Spinal cord (tissue), 10 donors: ENCODE results near the gene ADORA2B. TPM values are rescaled to one million over a fixed set of nuclear protein-coding genes. Genes with fewer than 3 reads are reported as not detected.

ENCODE experiments used
- DNase-seq, 6 donors: peaks; one replicate each; pipeline versions ENCODE4 v3.0.0 to v3.0.0-alpha.2; 2013 to 2015; ENCODE audit warnings: low spot score in 6 of 6, low read depth in 4 of 6
- H3K27ac ChIP-seq: one replicate; pipeline ENCODE4 v1.5.1; 2013; ENCODE audit warnings: low read depth, low read length, control low read depth
- H3K27me3 ChIP-seq: one replicate; pipeline ENCODE4 v1.6.1; 2013; ENCODE audit warnings: low read length; ENCODE audit not compliant: control insufficient read depth, insufficient read depth
- H3K36me3 ChIP-seq: one replicate; pipeline ENCODE4 v1.6.1; 2013; ENCODE audit warnings: low read length; ENCODE audit not compliant: control insufficient read depth, insufficient read depth
- H3K4me1 ChIP-seq: one replicate; pipeline ENCODE4 v1.6.1; 2013; ENCODE audit warnings: low read length; ENCODE audit not compliant: control insufficient read depth, insufficient read depth
- H3K4me3 ChIP-seq: one replicate; pipeline ENCODE4 v1.5.1; 2013; ENCODE audit warnings: low read depth, low read length, control low read depth
- H3K9me3 ChIP-seq: one replicate; pipeline ENCODE4 v1.6.1; 2013; ENCODE audit warnings: low read length; ENCODE audit not compliant: control insufficient read depth, insufficient read depth
- WGBS: methylation state at CpG from one replicate; pipeline ENCODE4 v1.1.5; 2013; ENCODE audit warnings: missing lambda C conversion rate; ENCODE audit not compliant: insufficient coverage; 5-methylcytosine and 5-hydroxymethylcytosine counted together
- polyA plus RNA-seq, 2 donors: library from polyadenylated mRNA; unstranded; fragments of 120-200 nt; gene quantifications; one replicate each; pipeline ENCODE4 v1.2.1, GENCODE V29; 2013; ENCODE audit not compliant: insufficient read length in 2 of 2
- total RNA-seq, 2 donors: library from RNA; depleted of rRNA in 1 of 2; stranded (reverse); fragments of 120-200 nt in 1 of 2; fragments of >200 nt in 1 of 2; gene quantifications; one replicate each; pipeline versions ENCODE4 v1.2.3 to v1.2.4, GENCODE V29; 2013 to 2014
- donor health status: healthy.

ADORA2B gene
- total and polyA plus RNA-seq, 4 donors: 4.1 to 35.0 (median 10.4) TPM

- no CpG with 5 or more reads among the region's 4 CpGs for WGBS
- Histone ChIP-seq H3K4me3 (no peak overlapping the region), H3K9me3 (no peaks in the 10 kb centered on the region), H3K27ac (no peak overlapping the region), H3K4me1 (peaks cover 9% of the 10 kb centered on the region), H3K27me3 (no peaks in the 10 kb centered on the region), H3K36me3 (peaks cover 16% of the 10 kb centered on the region)
- DNase-seq: no peak
Observed at GRCh38 chr17:15998031-15998562, 53.2 kb downstream of the ADORA2B start.

GRCh38 chr17:15999141-15999973 is 54.4 kb downstream of the ADORA2B start, which contains the start of the genes TTC19 and ZSWIM7:
Gene TTC19 (plus strand): TSS chr17:15999824. CDS start chr17:15999849, 25 bp downstream.
Gene ZSWIM7 (minus strand): TSS chr17:15999704. CDS start chr17:15999594, 110 bp downstream.
- Histone ChIP-seq H3K27ac (peak within 1 kb of the TSS; percentile 97), H3K4me1 (peaks cover 9% of the 10 kb centered on the region), H3K36me3 (peaks cover 20% of the 10 kb centered on the region), H3K27me3 (no peaks in the 10 kb centered on the region), H3K4me3 (peak within 1 kb of the TSS; percentile 79), H3K9me3 (no peaks in the 10 kb centered on the region)
- WGBS: under 1% methylated on average over 89 of the region's 91 CpGs
- peak; percentile 89 to 98 (median 92) for DNase-seq

GRCh38 chr17:15999974-16000827 is 55.3 kb downstream of the ADORA2B start:
- H3K27ac ChIP-seq: peak overlapping the region; percentile 97
- no peaks in the 10 kb centered on the region for H3K9me3 ChIP-seq
- H3K36me3 ChIP-seq: peaks cover 27% of the 10 kb centered on the region
- WGBS: 1% methylated on average over 56 of the region's 64 CpGs
- DNase-seq: peak in 5 of 6 donors; percentile 17 to 73 (median 20)
- H3K4me1 ChIP-seq: peaks cover 9% of the 10 kb centered on the region
- peak overlapping the region; percentile 79 for H3K4me3 ChIP-seq
- H3K27me3 ChIP-seq: no peaks in the 10 kb centered on the region

- H3K36me3 ChIP-seq: peaks cover 30% of the 10 kb centered on the region
- no peaks in the 10 kb centered on the region for H3K27me3 ChIP-seq
- no peak overlapping the region for H3K4me3 ChIP-seq
- no peak overlapping the region for H3K27ac ChIP-seq
- H3K9me3 ChIP-seq: no peaks in the 10 kb centered on the region
- H3K4me1 ChIP-seq: peaks cover 9% of the 10 kb centered on the region
- no peak for DNase-seq
Observed at GRCh38 chr17:16001226-16001897, 56.4 kb downstream of the ADORA2B start.

- Histone ChIP-seq H3K27me3 (no peaks in the 10 kb centered on the region), H3K27ac (no peak overlapping the region), H3K4me1 (peaks cover 9% of the 10 kb centered on the region), H3K9me3 (no peaks in the 10 kb centered on the region), H3K4me3 (no peak overlapping the region), H3K36me3 (peaks cover 25% of the 10 kb centered on the region)
- DNase-seq: no peak
- WGBS: 100% methylated on average over 1 of the region's 2 CpGs
Observed at GRCh38 chr17:16002708-16003260, 57.9 kb downstream of the ADORA2B start.

- WGBS: no CpG with 5 or more reads among the region's 1 CpG
- H3K27me3 ChIP-seq: no peaks in the 10 kb centered on the region
- no peak overlapping the region for H3K27ac ChIP-seq
Observed at GRCh38 chr17:16003841-16004240, 58.9 kb downstream of the ADORA2B start.

GRCh38 chr17:16005636-16006035 is 60.7 kb downstream of the ADORA2B start:
- no peak overlapping the region for H3K27ac ChIP-seq
- H3K27me3 ChIP-seq: no peaks in the 10 kb centered on the region
- peaks cover 3% of the 10 kb centered on the region for H3K4me1 ChIP-seq
- no peak for DNase-seq
- peaks cover 36% of the 10 kb centered on the region for H3K36me3 ChIP-seq
- WGBS: 100% methylated on average over 1 of the region's 1 CpG
- no peak overlapping the region for H3K4me3 ChIP-seq
- H3K9me3 ChIP-seq: no peaks in the 10 kb centered on the region

More at GRCh38 chr17:16003841-16004240, 58.9 kb downstream of the ADORA2B start:
- Histone ChIP-seq H3K36me3 (peaks cover 29% of the 10 kb centered on the region), H3K9me3 (no peaks in the 10 kb centered on the region), H3K4me3 (no peak overlapping the region), H3K4me1 (peaks cover 7% of the 10 kb centered on the region)
- DNase-seq: no peak

- Histone ChIP-seq H3K27me3 (no peaks in the 10 kb centered on the region), H3K4me3 (no peak overlapping the region), H3K36me3 (peaks cover 42% of the 10 kb centered on the region), H3K4me1 (no peaks in the 10 kb centered on the region), H3K9me3 (no peaks in the 10 kb centered on the region), H3K27ac (no peak overlapping the region)
- 100% methylated on average over 1 of the region's 3 CpGs for WGBS
- DNase-seq: no peak
Observed at GRCh38 chr17:16007439-16007838, 62.5 kb downstream of the ADORA2B start.

- WGBS: no CpG with 5 or more reads among the region's 3 CpGs
- peak in 2 of 6 donors; percentile 21 to 22 for DNase-seq
- H3K9me3 ChIP-seq: no peaks in the 10 kb centered on the region
- H3K4me3 ChIP-seq: no peak overlapping the region
- no peaks in the 10 kb centered on the region for H3K4me1 ChIP-seq
- no peaks in the 10 kb centered on the region for H3K27me3 ChIP-seq
- H3K36me3 ChIP-seq: peaks cover 27% of the 10 kb centered on the region
- H3K27ac ChIP-seq: no peak overlapping the region
Observed at GRCh38 chr17:16013943-16014407, 69.0 kb downstream of the ADORA2B start.
